Transverse colon (tissue), 4 donors: ENCODE measurements around the gene FNDC4.

ENCODE experiments used
- CTCF ChIP-seq, 5 experiments: fragments of 200-600 bp in 3 of 5; fragments of 450-650 bp in 2 of 5; sonication (generic) in 3 of 5; IDR thresholded peaks; 1 replicate in 2 of 5; 2 replicates in 3 of 5; pipeline ENCODE4 v1.5.1; 2016 to 2017; ENCODE audit warnings: antibody characterized with exemption in 5 of 5, inconsistent platforms in 3 of 5, mild to moderate bottlenecking in 2 of 5, moderate library complexity in 1 of 5
- EP300 ChIP-seq: sonication (generic); formaldehyde crosslinking; IDR thresholded peaks from one replicate; pipeline ENCODE4 v1.6.1; 2017; ENCODE audit warnings: antibody characterized with exemption, low read depth
- POLR2A ChIP-seq: fragments of 450-650 bp; IDR thresholded peaks from one replicate; pipeline ENCODE4 v1.6.1; 2016; ENCODE audit warnings: antibody characterized with exemption, mild to moderate bottlenecking, moderate library complexity
- POLR2AphosphoS5 ChIP-seq, 3 donors: sonication (generic); formaldehyde crosslinking; IDR thresholded peaks; one replicate each; pipeline ENCODE4 v1.6.1; 2016; ENCODE audit warnings: antibody characterized with exemption in 3 of 3

DNA sequence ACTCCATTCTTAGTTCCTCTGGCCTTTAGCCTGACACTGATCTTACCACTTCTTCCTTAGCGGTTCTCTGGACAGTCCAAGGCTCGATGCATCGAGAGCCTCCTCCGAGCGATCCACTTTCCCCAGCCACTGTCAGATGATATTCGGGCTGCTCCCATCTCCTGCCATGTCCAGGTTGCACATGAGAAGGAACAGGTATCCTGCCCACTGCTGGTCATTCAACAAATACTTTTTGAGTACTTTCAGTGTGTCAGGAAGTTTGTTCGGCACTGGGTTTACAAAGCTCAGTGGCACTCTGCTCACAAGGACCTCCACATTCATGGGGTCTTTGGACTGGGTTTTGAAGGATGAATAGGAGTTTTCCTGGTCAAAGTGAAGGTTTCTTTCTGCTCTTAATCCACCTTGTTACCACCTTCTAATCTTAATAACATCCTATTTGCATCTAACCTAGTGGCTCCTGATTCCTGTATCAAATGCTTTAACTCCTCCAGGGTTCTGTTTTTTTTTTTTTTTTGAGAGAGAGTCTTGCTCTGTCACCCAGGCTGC lies 27.5 kb upstream of the FNDC4 start:
- TF ChIP-seq CTCF (IDR thresholded peaks at IDR 0.05) (no peak), POLR2A (no peak), POLR2AphosphoS5 (IDR thresholded peaks at IDR 0.05) (no peak), EP300 (no peak)
